Astrocyte (in vitro differentiated cells and primary cell): ENCODE measurements around the gene ACSF3. TPM values are rescaled to one million over a fixed set of nuclear protein-coding genes. Genes with fewer than 3 reads are reported as not detected.

Source experiments
- DNase-seq: peaks from one replicate; pipeline ENCODE4 v3.0.0-alpha.2; 2010; ENCODE audit warnings: low read depth
- FAIRE-seq: peaks from 2 replicates; lab custom pipeline; 2011; peaks lifted over from hg19 to GRCh38; lab: Jason Lieb, UNC
- H2AFZ ChIP-seq: 2 replicates; pipeline ENCODE4 v1.6.0; 2012; ENCODE audit warnings: low read depth, low read length, inconsistent platforms
- H3K27ac ChIP-seq: 2 replicates; pipeline ENCODE4 v1.5.1; 2011; ENCODE audit warnings: low read depth, low read length, inconsistent platforms
- H3K27me3 ChIP-seq: 2 replicates; pipeline ENCODE4 v1.6.0; 2011; ENCODE audit warnings: low read length, inconsistent platforms; ENCODE audit not compliant: insufficient read depth
- H3K36me3 ChIP-seq: 2 replicates; pipeline ENCODE4 v1.5.1; 2011; ENCODE audit warnings: low read length, inconsistent platforms; ENCODE audit not compliant: insufficient read depth
- H3K4me1 ChIP-seq: 2 replicates; pipeline ENCODE4 v1.5.1; 2011; ENCODE audit warnings: low read length, inconsistent platforms; ENCODE audit not compliant: insufficient read depth
- H3K4me2 ChIP-seq: 2 replicates; pipeline ENCODE4 v1.6.0; 2012; ENCODE audit warnings: low read length, inconsistent platforms
- H3K4me3 ChIP-seq: 2 replicates; pipeline ENCODE4 v1.5.1; 2011; ENCODE audit warnings: low read depth, mild to moderate bottlenecking, low read length, inconsistent platforms; ENCODE audit not compliant: insufficient read depth
- H3K79me2 ChIP-seq: 2 replicates; pipeline ENCODE4 v1.6.0; 2012; ENCODE audit warnings: mild to moderate bottlenecking, low read length, inconsistent platforms; ENCODE audit not compliant: insufficient read depth
- H3K9ac ChIP-seq: 2 replicates; pipeline ENCODE4 v1.6.0; 2012; ENCODE audit warnings: mild to moderate bottlenecking, low read length, inconsistent platforms
- H3K9me3 ChIP-seq: 2 replicates; pipeline ENCODE4 v1.5.1; 2012; ENCODE audit warnings: low read depth, mild to moderate bottlenecking, low read length, inconsistent platforms; ENCODE audit not compliant: insufficient read depth
- H4K20me1 ChIP-seq: 2 replicates; pipeline ENCODE4 v1.6.0; 2012; ENCODE audit warnings: low read length, inconsistent platforms; ENCODE audit not compliant: insufficient read depth
- H3K27ac Mint-ChIP-seq: one replicate; pipeline ENCODE4 v1.8.0; 2021; ENCODE audit warnings: mild to moderate bottlenecking, mixed read lengths; ENCODE audit not compliant: unreplicated experiment
- H3K27me3 Mint-ChIP-seq: one replicate; pipeline ENCODE4 v1.8.0; 2021; ENCODE audit warnings: low read depth, mixed read lengths; ENCODE audit not compliant: unreplicated experiment
- H3K36me3 Mint-ChIP-seq: one replicate; pipeline ENCODE4 v1.8.0; 2021; ENCODE audit warnings: low read depth, mixed read lengths; ENCODE audit not compliant: unreplicated experiment
- H3K4me1 Mint-ChIP-seq: one replicate; pipeline ENCODE4 v1.8.0; 2021; ENCODE audit warnings: low read depth, mixed read lengths; ENCODE audit not compliant: unreplicated experiment
- H3K4me3 Mint-ChIP-seq: one replicate; pipeline ENCODE4 v1.8.0; 2021; ENCODE audit warnings: mild to moderate bottlenecking, moderate library complexity, mixed read lengths; ENCODE audit not compliant: unreplicated experiment
- H3K9me3 Mint-ChIP-seq: one replicate; pipeline ENCODE4 v1.8.0; 2021; ENCODE audit warnings: mild to moderate bottlenecking, mixed read lengths; ENCODE audit not compliant: unreplicated experiment
- CTCF ChIP-seq: IDR thresholded peaks from 2 replicates; pipeline ENCODE4 v1.5.1; 2011; ENCODE audit warnings: low read depth, mild to moderate bottlenecking, inconsistent platforms, low read length, moderate library complexity; ENCODE audit not compliant: insufficient read depth
- EZH2 ChIP-seq: IDR thresholded peaks from 2 replicates; pipeline ENCODE4 v1.6.1; 2012; ENCODE audit warnings: mild to moderate bottlenecking, low read length, inconsistent platforms; ENCODE audit not compliant: insufficient read depth
- total RNA-seq: library from RNA; stranded (reverse); gene quantifications from 2 replicates; pipeline ENCODE4 v1.2.1, GENCODE V29; 2021

Gene ACSF3
- total RNA-seq, 1 donor from 2014 or later: 17.0 TPM

GRCh38 chr16:89172528-89173173 is 79.0 kb downstream of the ACSF3 start:
- H3K9ac ChIP-seq: no peak overlapping the region
- FAIRE-seq (no peak), DNase-seq (no peak)
- H3K36me3 Mint-ChIP-seq: no peaks in the 10 kb centered on the region
- H3K27ac ChIP-seq: no peak overlapping the region
- H3K9me3 Mint-ChIP-seq: no peaks in the 10 kb centered on the region
- H3K4me3 ChIP-seq: no peak overlapping the region
- H3K36me3 ChIP-seq: no peaks in the 10 kb centered on the region
- peak overlapping the region; percentile 57 for H3K4me3 Mint-ChIP-seq
- H4K20me1 ChIP-seq: no peaks in the 10 kb centered on the region
- H3K4me1 ChIP-seq: no peaks in the 10 kb centered on the region
- TF ChIP-seq CTCF (no peak), EZH2 (no peak)
- H3K27ac Mint-ChIP-seq: no peak overlapping the region
- no peaks in the 10 kb centered on the region for H3K27me3 ChIP-seq
- H3K4me2 ChIP-seq: no peak overlapping the region
- H3K27me3 Mint-ChIP-seq: peaks cover 16% of the 10 kb centered on the region
- no peaks in the 10 kb centered on the region for H3K9me3 ChIP-seq
- no peaks in the 10 kb centered on the region for H3K4me1 Mint-ChIP-seq
- no peak overlapping the region for H2AFZ ChIP-seq
- H3K79me2 ChIP-seq: no peaks in the 10 kb centered on the region

GRCh38 chr16:89173174-89173921 is 79.7 kb downstream of the ACSF3 start:
- no peaks in the 10 kb centered on the region for H3K79me2 ChIP-seq
- H3K36me3 Mint-ChIP-seq: no peaks in the 10 kb centered on the region
- peaks cover 16% of the 10 kb centered on the region for H3K27me3 Mint-ChIP-seq
- DNase-seq: no peak
- no peak overlapping the region for H3K27ac Mint-ChIP-seq
- no peaks in the 10 kb centered on the region for H3K9me3 Mint-ChIP-seq
- H2AFZ ChIP-seq: no peak overlapping the region
- FAIRE-seq: no peak
- no peaks in the 10 kb centered on the region for H3K4me1 ChIP-seq
- H3K4me2 ChIP-seq: no peak overlapping the region
- H3K4me3 ChIP-seq: no peak overlapping the region
- no peak overlapping the region for H3K27ac ChIP-seq
- TF ChIP-seq CTCF: no peak
- no peak for TF ChIP-seq EZH2
- H3K4me3 Mint-ChIP-seq: no peak overlapping the region
- no peaks in the 10 kb centered on the region for H3K36me3 ChIP-seq
- no peaks in the 10 kb centered on the region for H3K9me3 ChIP-seq
- no peaks in the 10 kb centered on the region for H3K4me1 Mint-ChIP-seq
- no peaks in the 10 kb centered on the region for H3K27me3 ChIP-seq
- H3K9ac ChIP-seq: no peak overlapping the region
- no peaks in the 10 kb centered on the region for H4K20me1 ChIP-seq
